Measurements from ENCODE around the gene MYO5B. TPM values are rescaled to one million over a fixed set of nuclear protein-coding genes. Genes with fewer than 3 reads are reported as not detected.

The MYO5B gene
- total RNA-seq, 1 experiment from 2014 or later, result 29.5 TPM

GRCh38 chr18:50189160-50189559 is 5.8 kb downstream of the MYO5B start:
- no peak for DNase-seq (ENCODE audit: low spot score)

DNA sequence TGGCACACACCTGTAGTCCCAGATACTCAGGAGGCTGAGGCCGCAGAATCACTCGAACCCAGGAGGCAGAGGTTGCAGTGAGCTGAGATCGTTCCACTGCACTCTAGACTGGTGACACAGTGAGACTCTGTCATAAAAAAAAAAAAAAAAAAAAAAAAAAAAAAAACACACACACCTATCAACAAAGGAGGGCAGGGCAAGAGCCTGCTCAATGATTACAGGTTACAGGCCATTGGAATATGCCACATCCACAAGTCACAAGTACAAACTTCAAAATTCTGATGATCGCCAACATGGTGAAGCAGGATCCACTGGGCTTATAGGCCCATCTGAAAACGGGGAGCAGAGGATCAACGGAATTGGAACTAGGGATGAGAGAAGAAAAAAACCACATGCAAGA is 6.3 kb downstream of the MYO5B start:
- no peak for DNase-seq (ENCODE audit: low spot score)

GRCh38 chr18:50187659-50188058 is 7.3 kb downstream of the MYO5B start:
- no peak for DNase-seq (ENCODE audit: low spot score)

DNA sequence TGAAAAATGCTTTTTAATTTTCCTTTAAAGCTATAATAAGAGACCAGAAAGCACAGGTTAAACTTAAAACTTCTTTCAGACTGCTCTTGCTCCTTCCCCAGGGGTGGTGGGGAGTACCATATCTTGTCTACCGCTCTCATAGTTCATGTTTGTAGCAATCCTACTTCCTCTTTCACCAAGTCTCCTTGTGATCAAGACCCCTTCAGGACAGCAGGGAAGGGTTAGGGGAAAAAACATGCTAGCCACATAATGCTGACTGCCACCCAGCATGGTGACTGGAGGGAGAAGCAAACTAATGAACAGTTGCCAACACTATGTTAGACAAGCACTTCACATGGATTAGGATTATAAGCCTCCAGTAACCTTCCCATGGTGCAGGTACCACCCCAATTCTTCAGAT is 8.6 kb downstream of the MYO5B start:
- DNase-seq (ENCODE audit: low spot score), result no peak

DNA sequence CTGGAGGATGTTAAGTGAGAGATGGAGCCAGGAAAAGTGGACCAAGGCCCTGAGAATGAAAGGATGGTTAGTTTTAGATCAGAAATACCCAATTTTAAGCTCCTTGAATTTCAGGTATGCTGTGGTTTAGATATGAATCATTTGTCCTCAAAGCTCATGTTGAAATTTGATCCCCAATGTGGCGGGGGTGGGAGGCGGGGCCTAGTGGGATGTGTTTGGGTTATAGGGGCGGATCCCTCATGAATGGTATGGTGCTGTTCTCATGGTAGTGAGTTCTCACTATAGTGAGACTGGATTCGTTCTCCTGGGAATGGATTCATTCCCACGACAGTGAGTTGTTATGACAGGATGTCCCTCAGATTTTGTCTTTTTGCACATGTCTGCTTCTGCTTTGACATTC is 11.4 kb downstream of the MYO5B start:
- peak; percentile 15 for DNase-seq (ENCODE audit: low spot score)

DNA sequence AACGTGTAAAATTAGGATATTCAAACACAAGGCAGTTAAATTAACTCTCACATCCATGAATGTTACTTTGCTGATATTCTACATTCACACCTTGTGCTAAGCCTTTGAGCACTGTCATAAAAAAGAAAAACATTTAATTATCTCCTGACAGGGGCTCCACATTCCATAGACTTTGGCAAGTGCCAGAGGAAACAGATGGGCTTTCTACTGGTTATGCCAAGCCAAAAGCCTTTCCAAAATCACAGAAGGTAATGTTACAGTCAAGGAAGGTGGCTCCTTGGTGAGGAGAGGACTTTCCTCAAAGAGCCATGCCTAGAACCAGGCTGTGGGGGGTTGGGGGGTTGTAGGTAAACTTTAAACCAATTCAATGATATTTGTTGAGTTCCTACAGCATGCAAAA is 12.4 kb downstream of the MYO5B start:
- no peak for DNase-seq (ENCODE audit: low spot score)

GRCh38 chr18:50181590-50181989 is 13.4 kb downstream of the MYO5B start:
- no peak for DNase-seq (ENCODE audit: low spot score)

DNA sequence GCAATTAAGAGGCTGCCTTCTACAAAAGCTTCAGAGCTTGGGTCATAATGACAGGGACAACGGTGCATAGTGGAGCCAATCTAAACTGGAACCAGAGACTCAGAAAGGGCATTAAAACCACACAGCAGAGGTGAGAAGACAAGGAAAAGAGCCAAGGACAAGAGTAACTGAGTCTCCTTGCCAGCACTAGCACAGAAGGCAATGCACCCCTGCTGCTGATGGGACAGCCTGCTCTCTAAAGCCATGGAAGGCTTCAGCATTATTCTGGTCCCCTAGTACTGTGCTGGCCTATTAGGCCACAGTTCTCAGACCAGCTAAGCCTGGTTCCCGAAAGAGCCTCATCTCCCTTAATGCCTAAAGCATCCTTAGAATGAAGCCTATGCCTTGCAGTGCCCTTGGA is 15.5 kb downstream of the MYO5B start:
- no peak for DNase-seq (ENCODE audit: low spot score)

DNA sequence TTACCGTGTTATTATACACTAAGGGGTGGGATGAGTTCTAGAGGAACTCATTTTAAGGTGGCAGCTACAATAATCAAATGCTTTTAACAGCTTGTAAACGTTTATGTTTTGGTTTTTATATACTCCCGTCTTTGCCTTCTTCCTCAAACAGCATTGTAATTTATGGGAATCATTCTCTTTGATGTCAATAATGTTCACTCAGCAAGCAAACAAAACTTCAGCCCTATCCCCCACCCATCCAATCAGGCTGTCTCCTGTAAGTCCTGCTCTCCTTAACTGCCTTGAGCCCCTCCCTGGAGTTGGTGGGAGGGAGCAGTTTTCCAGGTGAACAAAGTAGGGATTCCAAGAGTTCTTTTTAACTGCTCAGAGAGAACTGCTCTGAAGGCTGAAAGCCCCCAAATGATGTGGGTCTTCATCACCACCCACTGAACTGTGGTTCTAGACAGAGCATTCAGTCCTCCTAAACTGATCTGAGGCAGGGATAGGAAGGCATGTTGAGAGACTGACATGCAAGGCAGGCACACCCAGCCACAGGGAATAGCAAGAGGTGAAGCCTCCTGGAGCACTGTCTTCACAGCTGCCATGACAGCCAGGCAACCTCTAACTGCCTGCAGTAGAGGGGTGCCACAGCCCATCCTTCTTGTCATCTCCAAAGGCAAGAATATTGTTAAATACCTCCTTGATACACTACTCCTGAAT is 17.5 kb downstream of the MYO5B start:
- DNase-seq (ENCODE audit: low spot score), result no peak

- no peak for DNase-seq (ENCODE audit: low spot score)
These were observed 22.6 kb downstream of the MYO5B start for GRCh38 chr18:50172367-50172766.

- no peak for DNase-seq (ENCODE audit: low spot score)
These were observed 23.5 kb downstream of the MYO5B start for GRCh38 chr18:50171406-50171805.

DNA sequence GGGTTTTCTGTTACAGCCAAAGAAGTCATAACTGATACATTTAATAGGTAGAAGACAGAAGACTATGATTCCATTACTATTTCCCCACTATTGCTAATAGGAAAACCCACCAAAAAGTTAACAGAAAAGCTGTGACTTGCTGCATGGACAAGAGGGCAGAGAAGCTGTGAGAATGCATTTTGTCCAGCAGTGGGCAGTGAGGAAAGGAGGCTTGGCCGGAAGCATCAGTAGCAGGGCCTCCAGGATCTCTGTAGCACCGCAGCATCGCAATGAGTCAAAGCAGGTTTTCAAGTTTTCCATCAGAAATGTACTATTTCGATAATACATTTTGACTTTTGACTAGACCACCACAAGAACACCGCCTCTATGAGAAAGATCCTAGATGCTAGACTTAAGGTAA is 24.9 kb downstream of the MYO5B start:
- DNase-seq (ENCODE audit: low spot score), result no peak

GRCh38 chr18:50169149-50169548 is 25.8 kb downstream of the MYO5B start:
- no peak for DNase-seq (ENCODE audit: low spot score)

DNA sequence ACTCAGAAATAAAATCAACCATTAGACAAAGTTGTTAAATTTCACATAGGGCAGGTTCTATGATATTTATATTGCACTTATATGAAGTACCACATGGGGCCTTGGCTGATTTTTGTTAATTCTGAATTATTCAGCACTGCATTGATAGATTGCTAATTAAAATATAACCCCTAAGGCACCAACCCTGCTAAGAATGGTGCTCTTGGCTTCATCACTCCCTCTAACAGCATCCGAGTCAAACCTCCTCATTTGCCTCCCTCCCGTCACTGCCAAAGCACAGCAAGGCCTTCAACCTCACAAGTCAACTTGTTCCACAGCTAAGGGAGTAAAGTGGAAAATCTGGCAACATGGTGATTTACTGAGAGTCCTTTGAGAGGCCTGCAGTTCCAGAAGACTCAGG is 27.0 kb downstream of the MYO5B start:
- DNase-seq (ENCODE audit: low spot score), result no peak

DNA sequence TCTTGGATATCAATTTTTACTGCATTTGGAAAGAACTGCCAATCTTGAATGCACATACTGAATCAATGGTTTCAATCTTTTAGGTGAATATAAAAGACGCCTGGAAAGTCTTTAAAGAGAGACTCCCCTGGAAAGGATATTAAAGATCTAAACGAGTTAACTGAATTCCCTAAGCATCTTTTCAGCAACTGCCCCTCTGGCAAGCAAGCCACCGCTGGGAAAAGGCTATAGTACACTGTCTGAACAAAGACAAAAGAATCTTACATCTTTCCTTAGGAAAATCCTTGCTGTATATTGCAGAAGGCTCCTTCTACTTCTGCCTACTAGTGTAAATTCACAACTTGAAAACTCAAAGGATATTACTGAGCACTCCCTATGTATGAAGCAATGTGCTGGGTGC is 28.0 kb downstream of the MYO5B start:
- no peak for DNase-seq (ENCODE audit: low spot score)

GRCh38 chr18:50163505-50163904 is 31.4 kb downstream of the MYO5B start:
- DNase-seq (ENCODE audit: low spot score), result no peak

- no peak for DNase-seq (ENCODE audit: low spot score)
These were observed 32.3 kb downstream of the MYO5B start for GRCh38 chr18:50162486-50163304.

DNA sequence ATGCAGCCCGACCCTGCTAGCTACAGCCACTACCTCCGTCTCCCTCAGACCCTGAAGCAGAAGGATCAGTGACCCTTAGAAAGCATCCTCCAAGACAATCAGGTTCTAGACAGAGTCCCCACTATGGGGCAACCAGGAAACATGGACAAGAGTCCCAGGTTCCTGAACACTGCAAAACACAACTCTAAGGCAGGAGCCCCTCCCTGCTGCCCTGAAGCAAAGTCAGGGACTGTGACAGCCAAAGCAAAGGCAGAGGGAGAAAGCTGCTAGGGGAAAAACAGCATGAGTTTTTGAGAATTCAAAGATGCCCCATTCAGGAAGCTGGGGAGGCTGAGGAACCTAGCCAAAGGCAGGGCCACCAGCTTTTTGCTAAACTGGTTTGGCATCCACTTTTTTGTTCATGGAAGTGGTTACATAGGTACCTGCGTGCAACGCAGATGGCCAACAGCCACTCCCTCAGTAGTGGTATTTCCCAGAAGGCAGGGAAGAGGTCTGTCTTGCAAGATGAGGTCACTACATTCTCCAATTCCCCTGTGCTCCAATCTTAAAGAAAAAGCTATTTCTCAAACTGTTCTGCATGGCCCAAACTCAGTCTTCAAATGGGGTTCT is 33.2 kb downstream of the MYO5B start:
- DNase-seq (ENCODE audit: low spot score), result no peak

DNA sequence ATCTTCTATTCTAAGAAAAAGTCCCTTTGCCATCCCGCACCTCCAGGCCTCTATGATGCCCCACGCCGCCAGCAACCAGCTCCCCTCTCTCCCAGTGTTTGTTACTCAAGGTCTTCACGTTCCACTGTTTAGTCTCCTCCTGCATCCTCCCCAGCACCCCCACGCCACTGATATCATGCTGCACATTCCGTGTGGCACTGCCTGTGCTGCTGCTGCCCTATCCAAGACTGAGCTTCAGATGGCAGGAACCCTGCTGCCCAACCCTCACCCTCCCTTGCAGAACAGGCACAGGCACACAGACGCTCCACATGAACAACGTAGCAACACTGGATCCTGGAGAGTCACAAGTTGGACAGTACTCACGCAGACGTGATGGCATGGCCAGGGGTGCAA is 35.3 kb downstream of the MYO5B start:
- no peak for DNase-seq (ENCODE audit: low spot score)

DNA sequence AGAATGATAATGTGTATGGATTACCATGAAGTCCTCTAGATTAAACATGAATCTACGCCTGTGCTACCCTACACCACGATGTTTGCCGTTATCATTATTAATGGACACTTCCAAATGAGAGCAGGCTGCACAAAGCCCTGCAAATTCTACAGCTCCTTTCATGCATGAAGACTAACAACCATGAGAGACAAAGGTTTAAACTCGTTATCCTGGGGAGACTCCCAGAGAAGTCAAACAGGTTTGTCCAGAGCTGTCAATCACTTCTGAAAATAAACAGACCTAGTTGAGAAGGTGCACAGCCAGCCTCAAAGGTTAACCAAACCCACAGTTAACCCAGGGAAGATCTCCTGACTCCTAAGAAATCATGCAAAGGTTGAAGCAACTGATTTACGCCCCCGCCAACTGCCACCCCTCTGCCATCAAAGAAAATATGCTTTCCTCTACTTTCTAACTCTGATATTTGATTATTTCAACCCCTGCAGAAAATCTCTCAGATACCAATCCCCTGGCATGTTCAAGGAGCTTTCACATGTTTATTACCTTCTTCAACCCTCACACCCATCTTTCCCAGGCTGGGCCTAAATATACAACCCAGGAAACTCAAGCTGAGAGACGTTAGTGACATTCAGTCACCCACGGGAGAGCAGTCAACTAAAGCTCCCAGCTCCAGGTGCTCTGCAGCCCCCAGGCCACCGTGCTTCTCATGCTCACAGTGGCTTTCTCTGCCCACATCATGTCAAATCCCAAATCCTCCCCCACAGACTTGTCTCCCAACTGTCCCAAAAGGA is 35.9 kb downstream of the MYO5B start:
- no peak for DNase-seq (ENCODE audit: low spot score)

- no peak for DNase-seq (ENCODE audit: low spot score)
These were observed 39.5 kb downstream of the MYO5B start for GRCh38 chr18:50155406-50155805.

- no peak for DNase-seq (ENCODE audit: low spot score)
These were observed 40.5 kb downstream of the MYO5B start for GRCh38 chr18:50154420-50154819.
